Choroid plexus epithelial cell (primary cell): ENCODE results near the gene ACBD6.

Experiments
- DNase-seq: peaks from one replicate; pipeline ENCODE4 v3.0.0-alpha.2; 2010; ENCODE audit warnings: low read depth
- H3K4me3 ChIP-seq: 2 replicates; pipeline ENCODE4 v1.5.1; 2011; ENCODE audit warnings: low read depth, mild to moderate bottlenecking, control low read depth, low read length, moderate library complexity
- CTCF ChIP-seq: conservative IDR thresholded peaks from 2 replicates; pipeline ENCODE4 v1.5.1; 2011; ENCODE audit warnings: low read depth, mild to moderate bottlenecking, control low read depth, inconsistent platforms, low read length, moderate library complexity

ACBD6 gene

DNA sequence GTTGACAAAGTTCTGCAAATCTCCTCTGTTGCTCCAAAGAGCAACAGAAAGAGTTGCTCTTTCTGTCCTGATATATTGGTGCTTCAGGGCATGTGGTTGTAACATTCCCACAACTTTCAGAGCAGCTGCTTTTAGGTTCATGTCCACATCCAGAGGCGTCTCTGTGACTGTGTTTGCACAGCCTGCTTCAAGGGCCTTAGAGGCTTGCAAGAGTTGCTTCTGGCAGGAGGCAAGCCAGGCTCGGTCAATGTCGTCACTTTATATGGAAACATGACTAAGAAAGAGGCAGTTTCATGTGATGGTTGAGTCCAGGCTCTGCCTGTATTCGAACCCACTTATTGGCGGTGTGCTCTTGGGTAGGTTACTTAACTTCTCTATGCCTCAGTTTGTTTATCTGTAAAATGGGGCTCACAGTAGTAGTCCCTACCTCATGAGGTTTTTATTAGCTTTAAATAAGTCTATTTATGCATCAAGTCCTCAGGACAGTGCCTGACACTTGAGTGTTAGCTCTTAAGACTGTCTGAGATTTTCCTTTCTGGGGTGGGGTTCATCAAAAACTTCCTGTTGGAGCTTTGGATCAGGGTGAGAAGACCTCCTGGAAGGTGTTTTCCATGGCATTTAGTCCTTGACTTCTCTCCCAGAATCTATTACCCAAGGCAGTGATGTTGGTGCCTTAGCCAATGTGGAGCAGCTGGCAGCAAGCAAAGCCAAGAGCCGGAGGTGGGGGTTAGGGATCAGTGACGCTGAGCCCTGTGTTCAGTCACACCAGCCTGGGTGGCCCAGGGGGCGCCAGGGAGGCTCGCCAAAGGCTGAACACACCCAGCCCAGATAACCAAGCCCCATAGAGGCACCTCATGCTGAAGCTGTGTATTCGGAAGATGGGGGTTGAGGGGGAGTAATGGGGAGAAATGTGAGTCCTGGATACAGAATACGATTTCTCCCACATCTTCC is 253.4 kb downstream of the ACBD6 start:
- DNase-seq: no peak
- no peak overlapping the region for H3K4me3 ChIP-seq
- no peak for TF ChIP-seq CTCF

GRCh38 chr1:180248176-180248575 is 254.2 kb downstream of the ACBD6 start:
- TF ChIP-seq CTCF: no peak
- no peak overlapping the region for H3K4me3 ChIP-seq

GRCh38 chr1:180247580-180247979 is 254.8 kb downstream of the ACBD6 start:
- DNase-seq: no peak
- H3K4me3 ChIP-seq: no peak overlapping the region
- no peak for TF ChIP-seq CTCF

More at GRCh38 chr1:180248176-180248575, 254.2 kb downstream of the ACBD6 start:
- DNase-seq: no peak

DNA sequence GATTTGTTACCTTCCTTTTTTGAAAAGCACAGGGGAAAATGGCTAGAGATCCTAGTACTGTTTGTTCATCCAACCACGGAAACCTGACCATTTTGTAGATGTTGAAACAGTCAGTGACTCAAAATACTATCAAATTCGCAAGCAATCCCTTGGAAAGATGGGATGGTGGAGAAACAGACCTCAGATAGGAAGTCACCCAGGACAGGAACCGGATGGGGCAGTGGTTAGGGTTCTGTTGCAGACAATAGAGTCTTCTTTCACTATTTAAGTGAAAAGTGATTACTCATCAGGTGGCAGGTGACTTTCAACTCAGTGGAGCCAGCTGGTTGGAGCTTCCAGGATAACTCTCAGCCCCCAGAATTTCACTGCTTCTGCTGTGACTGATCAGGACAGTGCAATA is 255.3 kb downstream of the ACBD6 start:
- DNase-seq: peak; percentile 22
- no peak for TF ChIP-seq CTCF
- H3K4me3 ChIP-seq: no peak overlapping the region

DNA sequence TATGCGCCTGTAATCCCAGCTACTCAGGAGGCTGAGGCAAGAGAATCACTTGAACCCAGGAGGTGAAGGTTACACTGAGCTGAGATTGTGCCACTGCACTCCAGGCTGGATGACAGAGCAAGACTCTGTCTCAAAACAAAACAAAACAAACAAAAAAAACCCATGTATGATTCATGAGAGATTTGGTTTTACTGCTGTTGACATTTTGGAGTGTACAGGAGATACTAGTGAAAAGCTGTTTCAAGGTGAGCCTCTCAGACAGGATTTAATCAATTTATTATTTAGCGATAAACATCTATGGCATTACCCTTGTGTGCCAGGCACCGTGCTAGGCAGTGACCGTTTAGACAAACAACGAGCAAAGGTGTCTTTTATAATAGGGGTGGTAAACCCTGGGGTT is 255.8 kb downstream of the ACBD6 start:
- TF ChIP-seq CTCF: no peak
- no peak for DNase-seq
- no peak overlapping the region for H3K4me3 ChIP-seq

DNA sequence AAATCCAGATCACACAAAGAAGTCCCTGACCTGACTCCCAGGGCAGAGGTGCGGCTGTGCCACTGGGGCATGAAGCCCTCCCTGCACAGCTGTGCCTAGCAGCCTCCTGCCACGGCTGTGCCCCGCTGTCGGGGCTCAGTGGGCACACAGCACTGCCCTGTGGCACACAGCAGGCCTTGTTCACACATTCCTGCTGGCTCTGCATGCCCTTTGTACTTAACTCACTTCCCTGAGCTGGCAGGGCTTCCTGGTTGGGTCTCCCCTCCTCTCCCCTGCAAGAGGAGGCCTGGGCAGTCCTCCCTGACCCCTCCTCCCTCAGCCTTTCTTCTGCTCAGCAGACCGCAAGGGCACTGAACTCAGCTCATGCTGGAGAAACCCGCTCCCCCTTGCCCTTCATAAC is 257.5 kb downstream of the ACBD6 start:
- no peak for TF ChIP-seq CTCF
- DNase-seq: no peak
- no peak overlapping the region for H3K4me3 ChIP-seq
